KOPT-K1 (cell line): Measurements from ENCODE around the gene RALGAPA1.
"Not testable (repeated sequence)": the region's sequence is repeated elsewhere in the genome, so short reads cannot be mapped to it uniquely, and the experiment has no call there.

Experiments
- H3K27ac ChIP-seq: fragments of 200-600 bp; sonication (generic); 2 replicates; pipeline ENCODE4 v1.5.1; 2016; ENCODE audit warnings: antibody characterized with exemption, mild to moderate bottlenecking, low read depth, low read length; ENCODE audit not compliant: poor library complexity, severe bottlenecking
- H3K36me3 ChIP-seq: fragments of 200-600 bp; sonication (generic); 2 replicates; pipeline ENCODE4 v1.5.1; 2017; ENCODE audit warnings: antibody characterized with exemption, mild to moderate bottlenecking, low read length, moderate library complexity; ENCODE audit not compliant: insufficient read depth
- H3K9me3 ChIP-seq: fragments of 200-600 bp; sonication (generic); 2 replicates; pipeline ENCODE4 v1.5.1; 2017; ENCODE audit warnings: antibody characterized with exemption, low read length, mild to moderate bottlenecking; ENCODE audit not compliant: insufficient read depth, poor library complexity, severe bottlenecking

The RALGAPA1 gene

DNA sequence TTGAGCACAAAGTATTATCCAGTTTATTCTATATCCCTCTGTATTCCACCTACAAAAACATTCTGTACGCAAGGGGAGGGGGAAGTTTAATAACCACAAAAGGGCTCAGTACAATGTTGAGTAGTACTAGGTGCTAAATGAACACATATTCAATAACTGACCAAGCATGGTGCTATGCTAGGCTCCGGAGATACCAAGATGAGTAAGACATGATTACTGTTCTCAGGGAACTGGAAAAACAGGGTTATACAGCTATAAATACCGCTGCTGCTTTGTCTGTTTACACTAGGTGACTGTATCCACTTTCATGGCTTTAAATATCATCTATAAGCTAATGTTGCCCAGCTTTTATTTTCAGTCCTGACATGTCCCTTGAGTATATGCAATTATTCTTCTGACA lies 139.3 kb downstream of the RALGAPA1 start:
- 0 out of 2 replicates have a peak, but pooled peaks cover 6% of the 10 kb centered on the region for H3K36me3 ChIP-seq
- H3K27ac ChIP-seq: no peak overlapping the region

DNA sequence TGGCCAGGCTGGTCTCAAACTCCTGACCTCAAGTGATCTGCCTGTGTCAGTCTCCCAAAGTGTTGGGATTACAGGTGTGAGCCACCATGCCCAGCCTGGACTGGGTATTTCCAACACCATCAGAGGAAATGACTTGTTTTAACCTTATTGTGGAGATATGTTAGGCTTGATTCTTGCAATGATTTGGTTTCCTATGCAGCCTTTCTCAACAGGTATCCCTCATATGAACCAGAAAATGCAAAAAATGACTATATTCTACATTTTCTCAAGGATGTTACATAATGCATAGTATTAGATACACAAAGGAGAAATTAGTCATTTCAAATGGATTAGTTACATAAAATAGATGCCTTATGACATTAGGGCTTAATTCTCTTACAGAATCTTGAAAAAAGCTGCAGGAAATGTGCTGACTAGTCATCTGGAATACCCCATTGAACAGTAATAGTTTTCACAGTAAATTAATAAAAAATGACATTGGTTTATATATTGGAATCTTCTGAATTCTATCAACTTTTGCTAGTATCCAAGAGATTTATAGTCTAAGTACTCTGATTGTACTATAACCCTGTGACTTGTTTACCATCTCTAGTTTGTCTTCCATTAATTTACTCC lies 142.6 kb downstream of the RALGAPA1 start:
- H3K27ac ChIP-seq: no peak overlapping the region
- no peaks in the 10 kb centered on the region for H3K9me3 ChIP-seq
- peaks cover 5% of the 10 kb centered on the region; the same call in 1 of the 2 replicates for H3K36me3 ChIP-seq

More for the DNA sequence above, 139.3 kb downstream of the RALGAPA1 start:
- H3K9me3 ChIP-seq: no peaks in the 10 kb centered on the region

DNA sequence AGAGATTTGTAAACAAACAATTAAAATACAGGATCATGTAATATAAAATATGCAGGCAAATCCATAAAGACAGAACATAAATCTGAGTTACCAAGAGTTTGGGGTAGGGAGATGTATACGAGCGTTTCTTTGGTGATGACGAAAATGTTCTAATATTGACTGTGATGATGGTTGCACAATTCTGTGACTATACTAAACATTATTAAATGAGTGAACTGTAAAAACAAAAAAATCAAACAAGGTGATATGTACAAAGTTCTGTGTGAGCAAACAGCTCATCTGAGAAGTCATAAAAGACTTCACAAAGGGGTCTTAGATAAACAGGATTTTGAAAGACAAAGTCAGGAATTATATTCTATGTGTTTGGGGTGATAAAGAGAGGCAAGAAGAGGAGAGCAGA lies 147.2 kb downstream of the RALGAPA1 start:
- H3K36me3 ChIP-seq: peaks cover 5% of the 10 kb centered on the region; the same call in 1 of the 2 replicates
- no peaks in the 10 kb centered on the region for H3K9me3 ChIP-seq
- no peak overlapping the region for H3K27ac ChIP-seq

DNA sequence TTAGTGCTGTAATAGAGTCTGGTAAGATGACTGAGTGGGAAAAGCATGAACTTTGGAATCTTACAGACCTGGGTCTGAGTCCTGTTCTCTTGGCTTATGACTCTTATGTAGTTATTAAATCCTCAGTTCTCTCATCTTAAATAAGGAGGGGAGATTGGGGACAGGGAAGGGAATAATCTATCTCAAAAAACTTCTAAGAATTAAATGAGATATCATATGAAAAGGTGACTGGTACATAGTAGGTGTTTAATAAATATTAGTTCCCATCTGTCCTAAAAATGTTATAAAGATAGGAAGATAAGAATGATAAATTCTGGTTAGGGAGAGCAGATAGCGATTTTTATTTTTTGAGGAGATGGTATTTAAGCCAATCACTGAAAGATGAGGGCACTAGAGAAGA lies 156.1 kb downstream of the RALGAPA1 start:
- H3K36me3 ChIP-seq: no peaks in the 10 kb centered on the region; the same call in 1 of the 2 replicates
- no peaks in the 10 kb centered on the region for H3K9me3 ChIP-seq
- H3K27ac ChIP-seq: no peak overlapping the region

DNA sequence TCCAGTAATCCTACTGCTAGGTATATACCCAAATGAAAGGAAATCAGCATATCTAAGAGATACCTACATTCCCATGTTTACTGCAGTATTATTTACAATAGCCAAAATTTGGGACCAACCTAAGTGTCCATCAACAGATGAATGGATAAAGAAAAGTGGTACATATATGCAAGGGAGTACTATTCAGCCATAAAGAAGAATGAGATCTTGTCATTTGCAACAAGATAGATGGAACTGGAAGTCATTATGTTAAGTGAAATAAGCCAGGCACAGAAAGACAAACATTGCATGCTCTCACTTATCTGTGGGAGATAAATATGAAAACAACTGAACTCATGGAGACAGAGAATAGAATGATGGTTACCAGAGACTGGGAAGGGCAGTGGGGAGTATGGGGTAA lies 165.6 kb downstream of the RALGAPA1 start:
- Histone ChIP-seq H3K27ac (no peak overlapping the region), H3K36me3 (no peaks in the 10 kb centered on the region), H3K9me3 (peaks cover 11% of the 10 kb centered on the region)

DNA sequence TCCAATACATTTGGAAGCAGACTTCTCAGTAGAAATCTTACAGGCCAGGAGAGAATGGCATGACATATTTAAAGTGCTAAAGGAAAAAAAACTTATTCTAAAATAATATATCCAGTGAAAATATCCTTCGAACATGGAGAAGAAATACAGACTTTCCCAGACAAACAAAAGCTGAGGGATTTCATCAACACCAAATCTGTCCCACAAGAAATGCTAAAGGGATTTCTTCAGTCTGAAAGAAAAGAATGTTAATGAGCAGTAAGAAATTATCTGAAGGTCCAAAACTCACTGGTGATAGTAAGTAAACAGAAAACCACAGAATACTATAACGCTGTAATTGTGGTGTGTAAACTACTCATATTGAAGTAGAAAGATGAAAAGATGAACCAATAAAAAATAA lies 171.2 kb downstream of the RALGAPA1 start:
- H3K27ac ChIP-seq: no peak overlapping the region
- H3K36me3 ChIP-seq: no peaks in the 10 kb centered on the region
- peaks cover 9% of the 10 kb centered on the region for H3K9me3 ChIP-seq

DNA sequence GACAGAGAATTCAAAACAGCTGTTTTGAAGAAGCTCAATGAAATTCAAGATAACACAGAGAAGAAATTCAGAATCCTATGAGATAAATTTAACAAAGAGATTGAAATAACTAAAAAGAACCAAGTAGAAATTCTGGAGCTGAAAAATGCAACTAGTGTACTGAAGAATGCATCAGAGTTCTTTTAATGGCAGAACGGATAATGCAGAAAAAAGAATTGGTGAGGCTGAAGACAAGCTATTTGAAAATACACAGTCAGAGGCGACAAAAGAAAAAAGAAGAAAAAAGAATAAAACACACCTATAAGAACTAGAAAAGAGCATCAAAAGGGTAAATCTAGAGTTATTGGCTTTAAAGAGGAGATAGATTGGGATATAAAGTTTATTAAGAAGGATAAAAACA lies 171.8 kb downstream of the RALGAPA1 start:
- Histone ChIP-seq H3K27ac (no peak overlapping the region), H3K36me3 (no peaks in the 10 kb centered on the region), H3K9me3 (peaks cover 4% of the 10 kb centered on the region)

DNA sequence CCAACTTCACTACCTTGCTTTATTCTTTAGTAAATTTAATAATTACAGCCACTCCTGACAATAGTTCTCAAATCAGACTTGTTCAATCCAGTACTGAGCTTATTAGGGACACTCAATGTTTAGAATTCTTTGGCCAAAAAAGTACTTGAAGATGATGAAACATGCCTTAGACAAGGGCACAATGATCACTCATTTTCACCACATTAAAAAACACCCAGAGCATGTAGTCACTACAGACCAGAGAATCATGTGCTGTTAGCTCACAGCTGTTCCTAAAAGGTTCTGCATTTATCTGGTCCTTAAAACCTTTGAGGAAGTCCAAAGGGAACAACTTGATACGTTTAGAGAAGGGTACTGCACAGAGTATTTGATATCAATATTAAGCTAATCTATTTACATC lies 176.4 kb downstream of the RALGAPA1 start:
- Histone ChIP-seq H3K27ac (no peak overlapping the region), H3K9me3 (no peaks in the 10 kb centered on the region), H3K36me3 (no peaks in the 10 kb centered on the region)

DNA sequence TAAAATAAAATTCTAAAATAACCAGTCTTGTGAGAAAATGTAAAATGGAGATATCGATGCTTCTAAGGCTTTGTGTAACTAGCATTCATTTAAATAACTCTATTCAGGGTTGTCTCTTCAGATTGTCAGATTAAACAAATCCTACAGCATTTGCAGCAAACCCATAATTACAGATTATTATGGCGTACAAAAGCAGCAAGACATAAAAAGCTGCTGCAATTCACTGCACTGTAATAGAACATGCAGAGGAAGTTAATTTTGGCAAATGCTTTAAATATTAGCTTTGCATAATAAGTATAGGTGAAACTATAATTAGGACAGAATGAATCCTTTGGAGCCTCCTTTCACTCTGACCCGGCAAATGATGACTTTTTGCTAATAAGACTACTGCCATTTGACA lies 176.8 kb downstream of the RALGAPA1 start:
- H3K36me3 ChIP-seq: no peaks in the 10 kb centered on the region
- H3K27ac ChIP-seq: no peak overlapping the region
- H3K9me3 ChIP-seq: no peaks in the 10 kb centered on the region

DNA sequence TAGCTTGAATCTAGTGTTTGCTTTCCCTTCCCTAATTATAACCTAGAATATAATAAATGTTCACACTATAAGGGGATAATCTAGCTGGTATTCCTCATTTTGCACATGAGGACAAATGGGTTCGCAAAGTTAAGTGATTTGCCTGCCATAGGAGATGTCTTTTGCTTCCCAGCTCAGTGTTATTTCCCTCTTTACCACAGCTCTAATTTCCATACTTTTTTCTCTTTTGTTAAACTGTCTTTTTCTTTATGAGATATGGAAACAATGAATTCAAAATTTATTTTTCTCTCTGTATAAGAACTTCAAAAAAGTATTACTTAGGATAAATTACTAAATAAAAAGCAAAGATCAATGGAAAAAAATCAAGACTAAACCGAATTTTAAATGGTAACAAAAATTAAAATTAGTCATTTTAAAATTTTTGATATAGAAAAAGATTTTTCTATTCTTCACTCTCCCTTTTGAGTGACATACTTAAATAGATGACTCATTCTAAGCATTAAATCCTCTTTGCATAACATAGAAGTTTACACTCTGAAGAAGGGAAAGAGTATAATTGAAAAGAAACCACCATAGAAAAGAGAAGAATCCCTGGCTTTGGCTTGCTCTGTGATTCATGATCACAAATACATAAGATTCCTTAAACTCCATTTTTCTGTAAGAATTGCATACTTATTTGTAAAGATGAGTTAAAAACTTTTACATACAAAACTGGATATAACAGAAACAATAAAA lies 177.9 kb downstream of the RALGAPA1 start:
- H3K36me3 ChIP-seq: no peaks in the 10 kb centered on the region
- H3K9me3 ChIP-seq: no peaks in the 10 kb centered on the region
- H3K27ac ChIP-seq: no peak overlapping the region

DNA sequence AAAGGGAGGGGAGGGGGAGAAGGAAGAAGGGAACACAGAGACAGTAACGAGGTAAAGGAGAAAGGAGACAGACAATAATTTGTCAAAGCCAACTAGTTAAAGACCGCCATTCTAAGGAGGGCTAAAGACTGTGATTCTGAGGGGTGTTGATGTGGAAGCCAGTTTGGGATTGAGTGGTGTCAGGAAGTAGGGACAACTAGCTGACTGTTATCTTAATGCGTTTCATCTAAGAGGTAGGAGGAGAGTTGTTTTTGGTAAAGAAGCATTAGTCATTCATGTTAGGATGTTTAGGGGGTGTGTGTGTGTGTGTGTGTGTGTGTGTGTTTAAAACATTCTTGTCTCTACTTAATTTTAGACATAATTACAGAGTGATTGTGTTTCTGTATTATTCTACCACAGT lies 180.1 kb downstream of the RALGAPA1 start:
- Histone ChIP-seq H3K9me3 (no peaks in the 10 kb centered on the region), H3K36me3 (no peaks in the 10 kb centered on the region), H3K27ac (no peak overlapping the region)

DNA sequence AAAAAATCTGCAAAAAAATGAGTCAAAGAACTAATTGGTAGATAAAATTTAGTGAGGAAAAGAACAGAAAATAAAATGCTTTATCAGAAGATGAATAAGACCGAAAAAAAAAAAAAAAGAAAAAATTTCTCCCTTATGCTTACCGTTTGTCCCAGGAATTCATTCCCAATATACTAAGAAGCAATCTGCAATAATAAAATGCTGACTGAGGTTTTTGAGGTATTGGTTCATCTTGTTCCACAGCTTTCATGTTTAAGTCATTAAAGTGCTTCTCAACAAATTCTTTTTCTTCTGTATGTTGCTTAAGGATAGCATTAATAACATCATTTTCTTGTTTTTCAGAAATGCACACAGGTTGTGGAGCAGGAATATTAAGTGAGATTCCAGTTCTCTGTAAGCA lies 182.1 kb downstream of the RALGAPA1 start:
- H3K36me3 ChIP-seq, H3K9me3 ChIP-seq, H3K27ac ChIP-seq: not testable (repeated sequence)

DNA sequence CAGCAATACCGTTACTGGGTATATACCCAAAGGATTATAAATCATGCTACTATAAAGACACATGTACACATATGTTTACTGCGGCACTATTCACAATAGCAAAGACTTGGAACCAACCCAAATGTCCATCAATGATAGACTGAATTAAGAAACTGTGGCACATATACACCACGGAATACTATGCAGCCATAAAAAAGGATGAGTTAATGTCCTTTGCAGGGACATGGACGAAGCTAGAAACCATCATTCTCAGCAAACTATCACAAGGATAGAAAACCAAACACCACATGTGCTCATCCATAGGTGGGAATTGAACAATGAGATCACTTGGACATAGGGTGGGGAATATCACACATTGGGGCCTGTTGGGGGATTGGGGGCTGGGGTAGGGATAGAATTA lies 187.1 kb downstream of the RALGAPA1 start:
- not testable (repeated sequence) for H3K9me3 ChIP-seq, H3K27ac ChIP-seq, H3K36me3 ChIP-seq

DNA sequence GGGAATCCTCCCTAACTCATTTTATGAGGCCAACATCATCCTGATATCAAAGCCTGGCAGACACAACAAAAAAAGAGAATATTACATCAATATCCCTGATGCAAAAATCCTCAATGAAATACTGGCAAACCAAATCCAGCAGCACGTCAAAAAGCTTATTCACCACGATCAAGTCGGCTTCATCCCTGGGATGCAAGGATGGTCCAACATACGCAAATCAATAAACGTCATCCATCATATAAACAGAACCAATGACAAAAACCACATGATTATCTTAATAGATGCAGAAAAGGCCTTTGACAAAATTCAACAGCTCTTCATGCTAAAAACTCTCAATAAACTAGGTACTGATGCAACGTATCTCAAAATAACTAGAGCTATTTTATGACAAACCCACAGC lies 189.1 kb downstream of the RALGAPA1 start:
- not testable (repeated sequence) for H3K36me3 ChIP-seq, H3K27ac ChIP-seq, H3K9me3 ChIP-seq

DNA sequence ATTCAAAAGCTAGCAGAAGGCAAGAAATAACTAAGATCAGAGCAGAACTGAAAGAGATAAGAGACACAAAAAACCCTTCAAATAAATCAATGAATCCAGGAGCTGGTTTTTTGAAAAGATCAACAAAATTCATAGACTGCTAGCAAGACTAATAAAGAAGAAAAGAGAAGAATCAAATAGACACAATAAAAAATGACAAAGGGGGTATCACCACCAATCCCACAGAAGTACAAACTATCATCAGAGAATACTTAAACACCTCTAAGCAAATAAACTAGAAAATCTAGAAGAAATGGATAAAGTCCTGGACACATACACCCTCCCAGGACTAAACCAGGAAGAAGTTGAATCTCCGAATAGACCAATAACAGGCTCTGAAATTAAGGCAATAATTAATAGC lies 189.6 kb downstream of the RALGAPA1 start:
- not testable (repeated sequence) for H3K36me3 ChIP-seq, H3K27ac ChIP-seq, H3K9me3 ChIP-seq

DNA sequence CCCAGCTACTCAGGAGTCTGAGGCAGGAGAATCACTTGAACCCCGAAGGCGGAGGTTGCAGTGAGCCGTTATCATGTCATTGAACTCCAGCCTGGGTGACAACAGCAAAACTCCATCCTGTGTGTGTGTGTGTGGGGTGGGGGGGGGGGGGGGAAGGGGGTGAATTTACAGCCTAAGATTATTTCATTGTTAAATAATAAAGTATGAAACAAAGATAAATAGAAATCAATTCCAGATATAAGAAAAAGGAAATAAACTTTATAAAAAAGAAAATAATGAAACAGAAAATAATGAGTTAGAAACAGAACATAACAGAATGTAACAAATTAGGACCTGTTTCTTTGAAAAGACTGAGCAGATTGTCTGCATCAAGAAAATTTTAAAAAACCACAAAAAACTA lies 191.6 kb downstream of the RALGAPA1 start:
- no peaks in the 10 kb centered on the region for H3K9me3 ChIP-seq
- no peak overlapping the region for H3K27ac ChIP-seq
- no peaks in the 10 kb centered on the region for H3K36me3 ChIP-seq
